Right lobe of liver (tissue), 6 donors: ENCODE results near the gene TRAF1. TPM values are rescaled to one million over a fixed set of nuclear protein-coding genes. Genes with fewer than 3 reads are reported as not detected.
A peak's percentile ranks its signal among the peaks of the same experiment; 100 is the strongest.
"Not testable (repeated sequence)": the region's sequence is repeated elsewhere in the genome, so short reads cannot be mapped to it uniquely, and the experiment has no call there.

Experiments
- ATAC-seq, 4 donors: fragments of 200-7000 bp; cut with Tn5 transposase; one replicate each; pipeline ENCODE4 v1.9.1; 2020; ENCODE audit warnings: mild to moderate bottlenecking in 4 of 4, moderate library complexity in 4 of 4
- DNase-seq, 3 donors: peaks; one replicate each; pipeline ENCODE4 v3.0.0-alpha.2; 2020
- H3K27ac ChIP-seq, 3 donors: fragments of 200-600 bp; one replicate each; pipeline ENCODE4 v1.8.0; 2022
- H3K27me3 ChIP-seq, 2 donors: fragments of 200-600 bp; one replicate each; pipeline ENCODE4 v1.8.0; 2022
- H3K36me3 ChIP-seq, 4 donors: fragments of 200-600 bp; sonication (generic) in 1 of 4; one replicate each; pipeline versions ENCODE4 v1.5.1 to v1.8.0; 2017 to 2022; ENCODE audit warnings: control low read depth in 1 of 4
- H3K4me1 ChIP-seq, 4 donors: fragments of 200-600 bp; sonication (generic) in 1 of 4; one replicate each; pipeline versions ENCODE4 v1.5.1 to v1.8.0; 2017 to 2022; ENCODE audit warnings: control low read depth in 1 of 4
- H3K4me3 ChIP-seq, 3 donors: fragments of 200-600 bp; one replicate each; pipeline ENCODE4 v1.8.0; 2022
- H3K9me3 ChIP-seq, 4 donors: fragments of 200-600 bp; sonication (generic) in 1 of 4; one replicate each; pipeline versions ENCODE4 v1.5.1 to v1.8.0; 2017 to 2022; ENCODE audit warnings: control low read depth in 1 of 4
- CTCF ChIP-seq, 4 donors: fragments of 200-600 bp in 3 of 4; fragments of 450-650 bp in 1 of 4; IDR thresholded peaks; one replicate each; pipeline versions ENCODE4 v1.5.1 to v1.8.0; 2016 to 2022; ENCODE audit warnings: antibody characterized with exemption in 4 of 4, mild to moderate bottlenecking in 2 of 4
- POLR2A ChIP-seq: fragments of 450-650 bp; IDR thresholded peaks from one replicate; pipeline ENCODE4 v1.6.1; 2017; ENCODE audit warnings: antibody characterized with exemption, mild to moderate bottlenecking
- WGBS: methylation state at CpG from one replicate; pipeline ENCODE4 v1.1.6; 2018; ENCODE audit warnings: low coverage, low lambda C conversion rate; ENCODE audit not compliant: insufficient coverage; ENCODE audit errors: missing lambda C conversion rate; 5-methylcytosine and 5-hydroxymethylcytosine counted together
- intact Hi-C, 2 donors: fragments of 100-400 bp; cut with DNase I; formaldehyde crosslinking; loops; one replicate each; pipeline versions ENCODE4 v1.11.2 to v1.14.1; 2022
- long read RNA-seq: library from polyadenylated mRNA; unstranded; transcript quantifications from one replicate; pipeline ENCODE4 v2.0.0, GENCODE V29; 2019
- total RNA-seq, 6 experiments: library from RNA; depleted of rRNA in 2 of 6; stranded (reverse); fragments of >200 nt in 2 of 6; fragmentation: NEBNext Ultra II Directional in 3 of 6; extraction: Animal tissue kit (Norgen Biotek cat#: 25700) in 3 of 6; gene quantifications; one replicate each; pipeline versions ENCODE4 v1.1.0 to v1.2.4, GENCODE V29; 2016 to 2023
- donor health status: DM: no; HTN: yes; CAD: no.
- donor health status: DM: no; HTN: no; CAD: no.
- donor health status: DM: no; HTN: no; CAD: no.
- donor health status: DM: no; HTN: yes; CAD: no.
- donor health status: DM: no; HTN: yes; CAD: no.

The TRAF1 gene
- total RNA-seq, result 1 to 10 TPM in 5 of 6 experiments, under 1 TPM in 1; 0.99 to 2.5 (median 2.1) TPM
- long read RNA-seq, partial matches to known transcripts, result 0 of 1 reads
- long read RNA-seq, other reads (novel, unspliced or antisense), result 1 of 1 reads

GRCh38 chr9:120926397-120926928, at the start of gene TRAF1:
Gene TRAF1, minus strand, starts transcription at chr9:120926796. Its CDS starts 721 bp downstream, at chr9:120926075.
- intact Hi-C loops, result loop anchor here in 1 of 2 donors (10.0 kb wide), 1 partner anchor 52 kb away; the partner anchor contains the start of gene PHF19
- DNase-seq, result no peak
- Histone ChIP-seq H3K27ac (peak within 1 kb of the TSS in 2 of 3 donors; percentile 29 to 47), H3K27me3 (no peaks in the 10 kb centered on the region), H3K4me3 (no peak within 1 kb of the TSS), H3K4me1 (no peaks in the 10 kb centered on the region), H3K9me3 (no peaks in the 10 kb centered on the region), H3K36me3 (no peaks in the 10 kb centered on the region)
- ATAC-seq, result no peak
- TF ChIP-seq POLR2A (no peak), CTCF (IDR thresholded peaks at IDR 0.05) (no peak)
- 40% methylated on average over 4 of the region's 6 CpGs for WGBS

- Histone ChIP-seq H3K9me3 (no peaks in the 10 kb centered on the region), H3K4me3 (no peak overlapping the region), H3K27ac (no peak overlapping the region), H3K27me3 (no peaks in the 10 kb centered on the region), H3K4me1 (no peaks in the 10 kb centered on the region), H3K36me3 (peaks cover 0 to 99% (median 57%) of the 10 kb centered on the region in 4 donors)
- TF ChIP-seq POLR2A (no peak), CTCF (IDR thresholded peaks at IDR 0.05) (no peak)
- DNase-seq (no peak), ATAC-seq (peak in 1 of 4 donors; percentile 16)
- intact Hi-C loops, result no loop called here
- 40% methylated on average over 1 of the region's 1 CpG for WGBS
These were observed 48.3 kb upstream of the TRAF1 start for GRCh38 chr9:120974921-120975320.

GRCh38 chr9:120974181-120974580, 47.6 kb upstream of the TRAF1 start:
- no peak overlapping the region for H3K27ac ChIP-seq
- WGBS, result 85% methylated on average over 2 of the region's 2 CpGs
- no peaks in the 10 kb centered on the region for H3K4me1 ChIP-seq
- intact Hi-C loops, result no loop called here
- H3K36me3 ChIP-seq, result peaks cover 0 to 99% (median 58%) of the 10 kb centered on the region in 4 donors
- no peaks in the 10 kb centered on the region for H3K9me3 ChIP-seq
- no peak overlapping the region for H3K4me3 ChIP-seq
- no peaks in the 10 kb centered on the region for H3K27me3 ChIP-seq
- ATAC-seq (peak in 3 of 4 donors; percentile 7 to 37 (median 11)), DNase-seq (no peak)
- TF ChIP-seq CTCF (IDR thresholded peaks at IDR 0.05), result no peak
- no peak for TF ChIP-seq POLR2A

GRCh38 chr9:120971938-120972337, 45.3 kb upstream of the TRAF1 start:
- Histone ChIP-seq H3K9me3 (no peaks in the 10 kb centered on the region), H3K36me3 (peaks cover 0 to 100% (median 55%) of the 10 kb centered on the region in 4 donors), H3K4me1 (no peaks in the 10 kb centered on the region), H3K27ac (no peak overlapping the region), H3K4me3 (no peak overlapping the region), H3K27me3 (no peaks in the 10 kb centered on the region)
- ATAC-seq, result peak in 1 of 4 donors; percentile 28
- TF ChIP-seq POLR2A (no peak), CTCF (IDR thresholded peaks at IDR 0.05) (no peak)
- DNase-seq, result no peak
- intact Hi-C loops, result no loop called here

GRCh38 chr9:120971471-120971870, 44.9 kb upstream of the TRAF1 start:
- peaks cover 0 to 100% (median 51%) of the 10 kb centered on the region in 4 donors for H3K36me3 ChIP-seq
- 97% methylated on average over 9 of the region's 9 CpGs for WGBS
- H3K27me3 ChIP-seq, DNase-seq, intact Hi-C loops, H3K27ac ChIP-seq, ATAC-seq, H3K4me3 ChIP-seq, H3K4me1 ChIP-seq, H3K9me3 ChIP-seq: not testable (repeated sequence)
